ENCODE results near the gene ARAP3.

- TF ChIP-seq CTCF (IDR thresholded peaks at IDR 0.05; ENCODE audit: borderline replicate concordance, extremely low read depth, low read length, poor library complexity, severe bottlenecking) (no peak), EZH2 (IDR thresholded peaks at IDR 0.05; ENCODE audit: borderline replicate concordance, low read depth, low read length, severe bottlenecking) (no peak)
Measured at GRCh38 chr5:141640698-141641097, 41.3 kb downstream of the ARAP3 start.

Measured in DND-41 (cell line).